HG02981 (cell line): ENCODE results near the gene CHST2.
A peak's percentile ranks its signal among the peaks of the same experiment; 100 is the strongest.

Source experiments
- ATAC-seq: cut with Tn5 transposase; IDR thresholded peaks from one replicate; pipeline ENCODE4 v1.9.1; 2021; ENCODE audit warnings: mild to moderate bottlenecking, moderate library complexity; ENCODE audit not compliant: unreplicated experiment

Gene CHST2

GRCh38 chr3:143098032-143098764, 21.4 kb upstream of the CHST2 start:
- no peak for ATAC-seq

GRCh38 chr3:143099210-143099609, 20.4 kb upstream of the CHST2 start:
- ATAC-seq = no peak

GRCh38 chr3:143099690-143100089, 19.9 kb upstream of the CHST2 start:
- no peak for ATAC-seq

GRCh38 chr3:143100451-143100850, 19.1 kb upstream of the CHST2 start:
- no peak for ATAC-seq

- no peak for ATAC-seq
Observed at GRCh38 chr3:143101792-143102381, 17.7 kb upstream of the CHST2 start.

GRCh38 chr3:143103652-143104051, 15.9 kb upstream of the CHST2 start:
- no peak for ATAC-seq

- no peak for ATAC-seq
Observed at GRCh38 chr3:143105170-143105569, 14.4 kb upstream of the CHST2 start.

- ATAC-seq = no peak
Observed at GRCh38 chr3:143109861-143110260, 9.7 kb upstream of the CHST2 start.

- no peak for ATAC-seq
Observed at GRCh38 chr3:143110371-143110770, 9.2 kb upstream of the CHST2 start.

GRCh38 chr3:143118630-143119008, 952 bp upstream of the CHST2 start:
- no peak for ATAC-seq

GRCh38 chr3:143119974-143120715, 574 bp downstream of the CHST2 start:
- peak; percentile 7 for ATAC-seq

GRCh38 chr3:143120716-143121240, 1.2 kb downstream of the CHST2 start:
- peak; percentile 43 for ATAC-seq

- ATAC-seq = peak; percentile 2
Observed at GRCh38 chr3:143121241-143122088, 1.9 kb downstream of the CHST2 start.

GRCh38 chr3:143122089-143122430, 2.5 kb downstream of the CHST2 start:
- ATAC-seq = no peak

GRCh38 chr3:143122608-143123352, 3.2 kb downstream of the CHST2 start:
- ATAC-seq = no peak

- ATAC-seq = no peak
Observed at GRCh38 chr3:143123353-143123984, 3.9 kb downstream of the CHST2 start.

GRCh38 chr3:143124601-143125520, 5.3 kb downstream of the CHST2 start:
- ATAC-seq = no peak

GRCh38 chr3:143127801-143128200, 8.2 kb downstream of the CHST2 start:
- no peak for ATAC-seq
